ENCODE measurements around the gene CLCF1.

CLCF1 gene

GRCh38 chr11:67355794-67356386 is 17.5 kb downstream of the CLCF1 start:
- DNase-seq = no peak

- no peak for DNase-seq
These were observed 18.2 kb downstream of the CLCF1 start for GRCh38 chr11:67355023-67355793.

GRCh38 chr11:67354075-67355022 is 19.0 kb downstream of the CLCF1 start:
- DNase-seq = no peak

GRCh38 chr11:67353317-67354074 is 19.9 kb downstream of the CLCF1 start, which contains the start of gene POLD4:
Gene POLD4, minus strand, starts transcription at chr11:67353546. Its CDS starts 147 bp downstream, at chr11:67353399.
- peak; percentile 92 to 94 for DNase-seq

- DNase-seq = no peak
These were observed 20.7 kb downstream of the CLCF1 start for GRCh38 chr11:67352546-67353316.

- peak; percentile 49 to 65 for DNase-seq
These were observed 22.0 kb downstream of the CLCF1 start for GRCh38 chr11:67351275-67352005.

GRCh38 chr11:67349928-67350465 is 23.4 kb downstream of the CLCF1 start:
- no peak for DNase-seq

GRCh38 chr11:67349457-67349856 is 23.9 kb downstream of the CLCF1 start:
- no peak for DNase-seq

- DNase-seq = no peak
These were observed 24.4 kb downstream of the CLCF1 start for GRCh38 chr11:67349036-67349435.

- no peak for DNase-seq
These were observed 25.2 kb downstream of the CLCF1 start for GRCh38 chr11:67347964-67348749.

GRCh38 chr11:67345920-67346819 is 27.2 kb downstream of the CLCF1 start:
- DNase-seq = no peak

GRCh38 chr11:67345247-67345919 is 28.0 kb downstream of the CLCF1 start:
- no peak for DNase-seq

GRCh38 chr11:67344264-67344663 is 29.1 kb downstream of the CLCF1 start:
- no peak for DNase-seq

- DNase-seq = no peak
These were observed 36.1 kb downstream of the CLCF1 start for GRCh38 chr11:67337257-67337656.

GRCh38 chr11:67332081-67332691 is 41.2 kb downstream of the CLCF1 start:
- DNase-seq = no peak

GRCh38 chr11:67323526-67323925 is 49.9 kb downstream of the CLCF1 start:
- no peak for DNase-seq

GRCh38 chr11:67322049-67322448 is 51.3 kb downstream of the CLCF1 start:
- DNase-seq = no peak
